ENCODE data around the gene AMD1.

Gene AMD1

GRCh38 chr6:110944681-110945151 lies 70.1 kb downstream of the AMD1 start:
- DNase-seq, result no peak
